HCT116 (cell line): ENCODE results near the gene TRPM3. TPM values are rescaled to one million over a fixed set of nuclear protein-coding genes. Genes with fewer than 3 reads are reported as not detected.

Source experiments
- ATAC-seq: fragments of 200-7000 bp; cut with Tn5 transposase; 2 replicates; pipeline ENCODE4 v1.9.1; 2020; ENCODE audit warnings: mild to moderate bottlenecking, moderate library complexity
- BruUV-seq: library from RNA; stranded (reverse); fragments of 400-500 nt; replicated peaks from 2 replicates; lab custom pipeline; 2021; lab: Mats Ljungman, UMichigan
- CTCF ChIA-PET: fragments of 300-600 bp; sonication (Branson Sonifier 250); formaldehyde crosslinking; loops from one replicate; lab custom pipeline; 2021; ENCODE audit warnings: antibody characterized with exemption; lab: Charles Lee
- POLR2A ChIA-PET: fragments of 300-600, 350-600 bp; sonication (Branson Sonifier 250); formaldehyde crosslinking; loops from one replicate; lab custom pipeline; 2021; ENCODE audit warnings: antibody characterized with exemption; lab: Charles Lee
- RAD21 ChIA-PET, 2 experiments: fragments of 300-600 bp; sonication (Branson Sonifier 250); formaldehyde crosslinking; loops; one replicate each; lab custom pipeline; 2023; ENCODE audit warnings: low total read pairs in 2 of 2; ENCODE audit not compliant: uncharacterized antibody in 2 of 2, unreplicated experiment in 2 of 2, low non-redundant PET in 1 of 2; lab: Charles Lee
- DNase-seq: peaks from one replicate; pipeline ENCODE4 v3.0.0-alpha.2; 2010; ENCODE audit warnings: low read depth, low spot score
- H2AFZ ChIP-seq: fragments of 200-600 bp; shearing (Covaris generic), sonication (generic); 2 replicates; pipeline ENCODE4 v1.6.1; 2017; ENCODE audit warnings: low read depth, mixed run types, mixed read lengths, antibody characterized with exemption, low read length; ENCODE audit not compliant: poor library complexity, severe bottlenecking
- H3K27ac ChIP-seq: 2 replicates; pipeline ENCODE4 v1.5.1; 2012; ENCODE audit warnings: low read depth, low read length
- H3K27me3 ChIP-seq: fragments of 200-600 bp; sonication (generic); 2 replicates; pipeline ENCODE4 v1.6.1; 2016; ENCODE audit warnings: mixed run types, low read length, mixed read lengths; ENCODE audit not compliant: insufficient read depth
- H3K36me3 ChIP-seq, 2 experiments: fragments of 200-500 bp in 1 of 2; fragments of 200-600 bp in 1 of 2; sonication (Bioruptor generic) in 1 of 2; sonication (generic) in 1 of 2; 2 replicates each; pipeline versions ENCODE4 v1.5.1 to v1.6.1; 2014 to 2016; ENCODE audit warnings: low read length in 2 of 2, inconsistent platforms in 1 of 2, mixed read lengths in 1 of 2, mixed run types in 1 of 2; ENCODE audit not compliant: insufficient read depth in 2 of 2, control insufficient read depth in 1 of 2
- H3K4me1 ChIP-seq, 2 experiments: fragments of 200-600 bp in 1 of 2; sonication (generic) in 1 of 2; 2 replicates each; pipeline versions ENCODE4 v1.5.1 to v1.6.1; 2012 to 2017; ENCODE audit warnings: low read length in 2 of 2, inconsistent platforms in 1 of 2, mild to moderate bottlenecking in 1 of 2, mixed read lengths in 1 of 2, mixed run types in 1 of 2, moderate library complexity in 1 of 2; ENCODE audit not compliant: insufficient read depth in 2 of 2, control insufficient read depth in 1 of 2
- H3K4me2 ChIP-seq: fragments of 200-600 bp; sonication (generic); 2 replicates; pipeline ENCODE4 v1.6.1; 2017; ENCODE audit warnings: mixed run types, low read length, mixed read lengths
- H3K4me3 ChIP-seq, 2 experiments: fragments of 200-600 bp in 1 of 2; sonication (generic) in 1 of 2; replicated peaks in 1 of 2; 2 replicates each; pipeline ENCODE4 v1.5.1; 2011 to 2016; ENCODE audit warnings: low read length in 2 of 2, control low read depth in 1 of 2, low read depth in 1 of 2, mild to moderate bottlenecking in 1 of 2, mixed read lengths in 1 of 2, mixed run types in 1 of 2
- H3K79me2 ChIP-seq: fragments of 200-600 bp; sonication (generic); 2 replicates; pipeline ENCODE4 v1.6.1; 2017; ENCODE audit warnings: mild to moderate bottlenecking, mixed run types, low read length, moderate library complexity, mixed read lengths; ENCODE audit not compliant: insufficient read depth
- H3K9ac ChIP-seq: fragments of 200-600 bp; sonication (generic); 2 replicates; pipeline ENCODE4 v1.6.1; 2016; ENCODE audit warnings: low read length, mixed read lengths
- H3K9me2 ChIP-seq: fragments of 200-600 bp; sonication (generic), shearing (Covaris generic); 2 replicates; pipeline ENCODE4 v1.6.1; 2017; ENCODE audit warnings: mixed run types, mild to moderate bottlenecking, moderate library complexity; ENCODE audit not compliant: insufficient read depth
- H3K9me3 ChIP-seq, 2 experiments: fragments of 200-500 bp in 1 of 2; fragments of 200-600 bp in 1 of 2; sonication (Bioruptor generic) in 1 of 2; sonication (generic) in 1 of 2; 2 replicates each; pipeline ENCODE4 v1.6.1; 2014 to 2017; ENCODE audit warnings: low read length in 2 of 2, mixed read lengths in 2 of 2, inconsistent platforms in 1 of 2, low read depth in 1 of 2, mild to moderate bottlenecking in 1 of 2, mixed run types in 1 of 2, moderate library complexity in 1 of 2; ENCODE audit not compliant: control insufficient read depth in 1 of 2, insufficient read depth in 1 of 2
- H4K20me1 ChIP-seq: fragments of 200-600 bp; sonication (generic), shearing (Covaris generic); 2 replicates; pipeline ENCODE4 v1.6.1; 2017; ENCODE audit warnings: mixed run types, mild to moderate bottlenecking, moderate library complexity; ENCODE audit not compliant: insufficient read depth
- ATF3 ChIP-seq: IDR thresholded peaks from 2 replicates; pipeline ENCODE4 v1.6.1; 2012
- CBX3 ChIP-seq: IDR thresholded peaks from 2 replicates; pipeline ENCODE4 v1.6.1; 2012; ENCODE audit warnings: low read depth
- CEBPB ChIP-seq: IDR thresholded peaks from 2 replicates; pipeline ENCODE4 v1.6.1; 2012; ENCODE audit warnings: low read depth
- EGR1 ChIP-seq: IDR thresholded peaks from 2 replicates; pipeline ENCODE4 v1.6.1; 2012; ENCODE audit warnings: low read depth
- ELF1 ChIP-seq: IDR thresholded peaks from 2 replicates; pipeline ENCODE4 v1.6.1; 2012; ENCODE audit warnings: low read depth, borderline replicate concordance
- EZH2 ChIP-seq: fragments of 200-600 bp; sonication (generic); IDR thresholded peaks from 2 replicates; pipeline ENCODE4 v1.6.1; 2017; ENCODE audit warnings: antibody characterized with exemption, mixed run types
- EZH2phosphoT487 ChIP-seq: fragments of 200-600 bp; IDR thresholded peaks from 2 replicates; pipeline ENCODE4 v1.6.1; 2018; ENCODE audit warnings: antibody characterized with exemption, borderline replicate concordance
- FOSL1 ChIP-seq: IDR thresholded peaks from 2 replicates; pipeline ENCODE4 v1.6.1; 2012; ENCODE audit warnings: low read depth
- JUND ChIP-seq: IDR thresholded peaks from 2 replicates; pipeline ENCODE4 v1.6.1; 2012
- MAX ChIP-seq: IDR thresholded peaks from 2 replicates; pipeline ENCODE4 v1.6.1; 2012
- POLR2A ChIP-seq: IDR thresholded peaks from 2 replicates; pipeline ENCODE4 v1.7.0; 2011; ENCODE audit warnings: borderline replicate concordance; ENCODE audit not compliant: insufficient read depth, insufficient read length; ENCODE audit errors: extremely low read depth
- POLR2AphosphoS5 ChIP-seq: IDR thresholded peaks from 2 replicates; pipeline ENCODE4 v1.6.1; 2011; ENCODE audit warnings: mild to moderate bottlenecking, low read depth, low read length, moderate library complexity
- RAD21 ChIP-seq: IDR thresholded peaks from 2 replicates; pipeline ENCODE4 v1.6.1; 2012; ENCODE audit warnings: low read depth, mild to moderate bottlenecking
- SIN3A ChIP-seq: IDR thresholded peaks from 2 replicates; pipeline ENCODE4 v1.6.1; 2012; ENCODE audit warnings: low read depth
- SP1 ChIP-seq: IDR thresholded peaks from 2 replicates; pipeline ENCODE4 v1.6.1; 2012; ENCODE audit warnings: low read depth
- TCF7L2 ChIP-seq: IDR thresholded peaks from 2 replicates; pipeline ENCODE4 v1.7.0; 2011; ENCODE audit warnings: borderline replicate concordance, inconsistent platforms; ENCODE audit not compliant: insufficient read depth, insufficient read length; ENCODE audit errors: extremely low read depth
- YY1 ChIP-seq: IDR thresholded peaks from 2 replicates; pipeline ENCODE4 v1.6.1; 2011; ENCODE audit warnings: low read length, low read depth, moderate library complexity, mild to moderate bottlenecking; ENCODE audit not compliant: insufficient replicate concordance; ENCODE audit errors: extremely low read depth
- ZBTB33 ChIP-seq: IDR thresholded peaks from 2 replicates; pipeline ENCODE4 v1.6.1; 2011; ENCODE audit warnings: mild to moderate bottlenecking, low read length, moderate library complexity; ENCODE audit not compliant: insufficient replicate concordance; ENCODE audit errors: extremely low read depth
- ZFX ChIP-seq: fragments of 450-650 bp; IDR thresholded peaks from 2 replicates; pipeline ENCODE4 v1.6.1; 2017
- ZNF274 ChIP-seq: fragments of 200-500 bp; sonication (Bioruptor generic); IDR thresholded peaks from 2 replicates; pipeline ENCODE4 v1.6.1; 2014; ENCODE audit warnings: mild to moderate bottlenecking, low read depth, low read length, inconsistent platforms
- intact Hi-C: fragments of 100-400 bp; cut with micrococcal nuclease; formaldehyde crosslinking; loops from 2 replicates; pipeline ENCODE4 v1.10.0; 2022
- total RNA-seq: library from RNA; stranded (reverse); gene quantifications from one replicate; pipeline ENCODE4 v1.2.1, GENCODE V29; 2021; ENCODE audit not compliant: unreplicated experiment

Gene TRPM3
- total RNA-seq, 1 experiment from 2014 or later = not detected

- Histone ChIP-seq H3K27me3 (peaks cover 28% of the 10 kb centered on the region), H3K9ac (no peak overlapping the region), H3K27ac (no peak overlapping the region), H3K9me2 (no peaks in the 10 kb centered on the region), H3K36me3 (no peaks in the 10 kb centered on the region), H2AFZ (no peak overlapping the region), H4K20me1 (no peaks in the 10 kb centered on the region), H3K4me2 (no peak overlapping the region), H3K4me1 (no peaks in the 10 kb centered on the region), H3K79me2 (no peaks in the 10 kb centered on the region), H3K4me3 (no peak overlapping the region), H3K9me3 (no peaks in the 10 kb centered on the region)
- ATAC-seq = no peak
- intact Hi-C loops = no loop called here
- ChIA-PET POLR2A (no interaction called here), CTCF (no interaction called here), RAD21 (no interaction called here)
- no peak for DNase-seq
- TF ChIP-seq SP1 (no peak), ATF3 (no peak), ELF1 (no peak), JUND (no peak), ZFX (no peak)
- BruUV-seq = no TSS peak
Observed at GRCh38 chr9:71048280-71048679, 73.1 kb downstream of the TRPM3 start.

- Histone ChIP-seq H3K4me3 (no peak overlapping the region), H3K9ac (no peak overlapping the region), H3K4me2 (no peak overlapping the region), H3K9me3 (no peaks in the 10 kb centered on the region), H2AFZ (no peak overlapping the region), H3K27me3 (peaks cover 18% of the 10 kb centered on the region), H3K4me1 (no peaks in the 10 kb centered on the region), H3K79me2 (no peaks in the 10 kb centered on the region), H4K20me1 (no peaks in the 10 kb centered on the region), H3K9me2 (no peaks in the 10 kb centered on the region), H3K36me3 (no peaks in the 10 kb centered on the region), H3K27ac (no peak overlapping the region)
- no peak for DNase-seq
- no TSS peak for BruUV-seq
- ChIA-PET POLR2A (no interaction called here), RAD21 (no interaction called here), CTCF (no interaction called here)
- ATAC-seq = no peak
- intact Hi-C loops = no loop called here
- TF ChIP-seq ZBTB33 (no peak), POLR2AphosphoS5 (no peak), SP1 (no peak), SIN3A (no peak), EGR1 (no peak), MAX (no peak), FOSL1 (no peak), CEBPB (no peak), EZH2phosphoT487 (no peak), ZNF274 (no peak), RAD21 (no peak), ATF3 (no peak), CBX3 (no peak), ELF1 (no peak), JUND (no peak), POLR2A (no peak), YY1 (no peak), EZH2 (no peak), TCF7L2 (no peak)
Observed at GRCh38 chr9:71042448-71042990, 78.9 kb downstream of the TRPM3 start.
